22Rv1 (cell line): Measurements from ENCODE around the gene TMEM45B.
A peak's percentile ranks its signal among the peaks of the same experiment; 100 is the strongest.

Source experiments
- ZFX ChIP-seq: fragments of 450-650 bp; IDR thresholded peaks from 2 replicates; pipeline ENCODE4 v1.6.1; 2017; ENCODE audit warnings: antibody characterized with exemption, borderline replicate concordance
- TF ChIP-seq, protein P1 (sequence below): fragments of 450-650 bp; IDR thresholded peaks from 2 replicates; pipeline ENCODE4 v1.5.1; 2017; ENCODE audit warnings: mild to moderate bottlenecking

DNA sequence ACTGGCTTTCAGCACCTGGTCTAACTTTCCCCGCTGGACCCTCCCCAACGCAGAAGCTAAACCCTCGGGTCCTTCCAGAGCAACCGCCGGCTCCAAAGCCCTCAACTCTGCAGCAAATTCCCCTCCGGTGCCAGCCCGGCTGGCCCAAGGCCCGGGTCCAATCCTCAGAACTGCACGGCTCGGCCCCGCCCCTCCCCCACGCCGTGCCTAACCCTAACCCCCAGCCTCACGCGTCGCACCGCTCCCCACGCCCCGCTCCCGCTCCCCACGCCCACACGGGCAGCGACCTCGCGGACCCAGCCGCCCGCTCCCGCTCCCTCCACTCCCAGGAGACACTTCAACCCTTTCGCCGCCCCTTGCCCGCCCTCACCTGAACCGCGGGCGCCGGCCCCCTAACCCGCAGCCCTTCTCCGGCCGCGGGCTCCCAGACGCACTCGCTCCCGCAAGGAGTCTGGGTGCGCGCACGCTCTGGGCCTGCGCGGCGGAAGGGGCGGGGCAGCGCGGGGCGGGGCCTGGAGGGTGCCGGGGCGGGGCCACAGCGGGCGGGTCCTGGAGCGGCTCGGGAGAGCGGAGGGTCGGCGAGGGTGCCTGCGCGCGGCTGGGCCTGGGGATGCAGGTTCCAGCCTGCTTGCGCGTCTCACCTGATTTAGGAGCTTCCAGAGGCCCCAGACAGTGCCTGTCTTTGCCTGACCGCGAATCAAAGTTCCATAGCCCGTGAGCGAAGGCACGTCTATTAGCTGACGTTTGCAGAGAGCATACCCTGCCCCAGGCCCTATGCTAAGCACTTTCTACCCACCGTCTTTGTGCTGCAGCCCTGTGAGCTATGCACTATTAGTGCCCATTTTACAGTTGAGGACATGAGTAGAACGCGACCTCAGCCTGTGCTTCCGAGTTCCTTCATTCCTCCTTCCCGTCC is 79.7 kb downstream of the TMEM45B start, which contains the start of gene NFRKB:
- TF ChIP-seq, protein P1, sequence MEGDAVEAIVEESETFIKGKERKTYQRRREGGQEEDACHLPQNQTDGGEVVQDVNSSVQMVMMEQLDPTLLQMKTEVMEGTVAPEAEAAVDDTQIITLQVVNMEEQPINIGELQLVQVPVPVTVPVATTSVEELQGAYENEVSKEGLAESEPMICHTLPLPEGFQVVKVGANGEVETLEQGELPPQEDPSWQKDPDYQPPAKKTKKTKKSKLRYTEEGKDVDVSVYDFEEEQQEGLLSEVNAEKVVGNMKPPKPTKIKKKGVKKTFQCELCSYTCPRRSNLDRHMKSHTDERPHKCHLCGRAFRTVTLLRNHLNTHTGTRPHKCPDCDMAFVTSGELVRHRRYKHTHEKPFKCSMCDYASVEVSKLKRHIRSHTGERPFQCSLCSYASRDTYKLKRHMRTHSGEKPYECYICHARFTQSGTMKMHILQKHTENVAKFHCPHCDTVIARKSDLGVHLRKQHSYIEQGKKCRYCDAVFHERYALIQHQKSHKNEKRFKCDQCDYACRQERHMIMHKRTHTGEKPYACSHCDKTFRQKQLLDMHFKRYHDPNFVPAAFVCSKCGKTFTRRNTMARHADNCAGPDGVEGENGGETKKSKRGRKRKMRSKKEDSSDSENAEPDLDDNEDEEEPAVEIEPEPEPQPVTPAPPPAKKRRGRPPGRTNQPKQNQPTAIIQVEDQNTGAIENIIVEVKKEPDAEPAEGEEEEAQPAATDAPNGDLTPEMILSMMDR: peak; percentile 31; the same call in 1 of the 2 replicates
- no peak for TF ChIP-seq ZFX
